Liver (tissue), 9 donors: Measurements from ENCODE around the gene TMEM53. TPM values are rescaled to one million over a fixed set of nuclear protein-coding genes. Genes with fewer than 3 reads are reported as not detected.

ENCODE experiments used
- DNase-seq: peaks from one replicate; pipeline ENCODE4 v3.0.0-alpha.2; 2017; ENCODE audit warnings: low spot score
- H3K27ac ChIP-seq, 2 donors: one replicate each; pipeline ENCODE4 v1.7.0; 2013; ENCODE audit warnings: inconsistent platforms in 2 of 2, low read length in 2 of 2, control low read depth in 1 of 2, low read depth in 1 of 2, mild to moderate bottlenecking in 1 of 2
- H3K27me3 ChIP-seq, 4 donors: one replicate each; pipeline versions ENCODE4 v1.6.1 to v1.7.0; 2013; ENCODE audit warnings: low read length in 3 of 4, inconsistent platforms in 1 of 4, mild to moderate bottlenecking in 1 of 4, moderate library complexity in 1 of 4; ENCODE audit not compliant: control insufficient read depth in 4 of 4, insufficient read depth in 4 of 4
- H3K36me3 ChIP-seq, 4 donors: one replicate each; pipeline versions ENCODE4 v1.6.1 to v1.7.0; 2013; ENCODE audit warnings: low read length in 3 of 4, mild to moderate bottlenecking in 3 of 4, low read depth in 1 of 4, moderate library complexity in 1 of 4; ENCODE audit not compliant: control insufficient read depth in 4 of 4, insufficient read depth in 3 of 4
- H3K4me1 ChIP-seq, 4 donors: one replicate each; pipeline versions ENCODE4 v1.6.1 to v1.7.0; 2013; ENCODE audit warnings: low read length in 3 of 4, mild to moderate bottlenecking in 3 of 4, moderate library complexity in 1 of 4; ENCODE audit not compliant: control insufficient read depth in 4 of 4, insufficient read depth in 4 of 4
- H3K4me3 ChIP-seq, 3 donors: one replicate each; pipeline versions ENCODE4 v1.6.1 to v1.7.0; 2013; ENCODE audit warnings: low read length in 3 of 3, control low read depth in 1 of 3, low read depth in 1 of 3, mild to moderate bottlenecking in 1 of 3
- H3K9ac ChIP-seq, 2 donors: one replicate each; pipeline ENCODE4 v1.7.0; 2013; ENCODE audit warnings: low read length in 2 of 2, mild to moderate bottlenecking in 2 of 2, moderate library complexity in 2 of 2, control low read depth in 1 of 2, low read depth in 1 of 2
- H3K9me3 ChIP-seq, 4 donors: one replicate each; pipeline versions ENCODE4 v1.6.1 to v1.7.0; 2013; ENCODE audit warnings: low read length in 3 of 4; ENCODE audit not compliant: control insufficient read depth in 4 of 4
- EGR1 ChIP-seq, 2 donors: IDR thresholded peaks; 2 replicates each; pipeline ENCODE4 v1.6.1; 2016 to 2018; ENCODE audit warnings: antibody characterized with exemption in 2 of 2, low read depth in 2 of 2
- FOXA2 ChIP-seq: IDR thresholded peaks from 2 replicates; pipeline ENCODE4 v1.6.1; 2016; ENCODE audit warnings: antibody characterized with exemption
- GABPA ChIP-seq, 2 donors: IDR thresholded peaks in 1 of 2; conservative IDR thresholded peaks in 1 of 2; 2 replicates each; pipeline ENCODE4 v1.6.1; 2016; ENCODE audit warnings: antibody characterized with exemption in 2 of 2, mild to moderate bottlenecking in 1 of 2, moderate library complexity in 1 of 2
- HNF4A ChIP-seq, 2 donors: conservative IDR thresholded peaks; 2 replicates each; pipeline ENCODE4 v1.6.1; 2016; ENCODE audit warnings: antibody characterized with exemption in 2 of 2, mild to moderate bottlenecking in 2 of 2
- HNF4G ChIP-seq: IDR thresholded peaks from 2 replicates; pipeline ENCODE4 v1.6.1; 2016; ENCODE audit warnings: antibody characterized with exemption
- JUND ChIP-seq, 2 donors: IDR thresholded peaks; 2 replicates each; pipeline ENCODE4 v1.6.1; 2016; ENCODE audit warnings: antibody characterized with exemption in 2 of 2
- NR2F2 ChIP-seq: IDR thresholded peaks from 2 replicates; pipeline ENCODE4 v1.6.1; 2016; ENCODE audit warnings: antibody characterized with exemption
- RAD21 ChIP-seq, 2 donors: IDR thresholded peaks; 2 replicates each; pipeline ENCODE4 v1.6.1; 2016; ENCODE audit warnings: antibody characterized with exemption in 2 of 2, mild to moderate bottlenecking in 2 of 2
- RXRA ChIP-seq, 2 donors: IDR thresholded peaks; 2 replicates each; pipeline ENCODE4 v1.6.1; 2017 to 2018; ENCODE audit warnings: antibody characterized with exemption in 2 of 2, mild to moderate bottlenecking in 1 of 2
- SP1 ChIP-seq: IDR thresholded peaks from 2 replicates; pipeline ENCODE4 v1.6.1; 2018; ENCODE audit warnings: antibody characterized with exemption, mild to moderate bottlenecking
- TAF1 ChIP-seq: conservative IDR thresholded peaks from 2 replicates; pipeline ENCODE4 v1.6.1; 2016; ENCODE audit warnings: antibody characterized with exemption, mild to moderate bottlenecking
- YY1 ChIP-seq: IDR thresholded peaks from 2 replicates; pipeline ENCODE4 v1.6.1; 2016; ENCODE audit warnings: antibody characterized with exemption, mild to moderate bottlenecking
- WGBS: extraction: QIAGEN DNeasy Blood & Tissue Kit; methylation state at CpG from one replicate; pipeline ENCODE4 v1.1.7; 2013; 5-methylcytosine and 5-hydroxymethylcytosine counted together
- polyA plus RNA-seq, 2 donors: library from polyadenylated mRNA; stranded (reverse) in 1 of 2; unstranded in 1 of 2; fragments of 200-250 nt in 1 of 2; fragments of >200 nt in 1 of 2; fragmentation: Nextera tagmentation in 1 of 2; extraction: Ambion mirVana in 1 of 2; gene quantifications; one replicate each; pipeline versions ENCODE4 v1.2.1 to v1.2.3, GENCODE V29; 2013 to 2015
- total RNA-seq, 2 donors: library from RNA; depleted of rRNA; stranded (reverse); fragments of >200 nt; gene quantifications; one replicate each; pipeline ENCODE4 v1.2.3, GENCODE V29; 2014
- TF ChIP-seq, protein P1 (sequence below): IDR thresholded peaks from 2 replicates; pipeline ENCODE4 v1.6.1; 2016; ENCODE audit warnings: antibody characterized with exemption
- TF ChIP-seq, protein P2 (sequence below): IDR thresholded peaks from 2 replicates; pipeline ENCODE4 v1.6.1; 2016; ENCODE audit warnings: antibody characterized with exemption
- TF ChIP-seq, protein P3 (sequence below): IDR thresholded peaks from 2 replicates; pipeline ENCODE4 v1.6.1; 2016; ENCODE audit warnings: antibody characterized with exemption
- TF ChIP-seq, protein P4 (sequence below): fragments of 150-350 bp; IDR thresholded peaks from 2 replicates; pipeline ENCODE4 v1.5.1; 2017; ENCODE audit warnings: improper control_type of control experiment, low read depth, low read length; ENCODE audit not compliant: missing input control
- donor health status: healthy.
- donor health status: healthy.
- donor health status: healthy.
- donor health status: healthy.
- donor health status: healthy.

The TMEM53 gene
- total and polyA plus RNA-seq, 4 donors, result 9.9 to 89.2 (median 29.4) TPM

DNA sequence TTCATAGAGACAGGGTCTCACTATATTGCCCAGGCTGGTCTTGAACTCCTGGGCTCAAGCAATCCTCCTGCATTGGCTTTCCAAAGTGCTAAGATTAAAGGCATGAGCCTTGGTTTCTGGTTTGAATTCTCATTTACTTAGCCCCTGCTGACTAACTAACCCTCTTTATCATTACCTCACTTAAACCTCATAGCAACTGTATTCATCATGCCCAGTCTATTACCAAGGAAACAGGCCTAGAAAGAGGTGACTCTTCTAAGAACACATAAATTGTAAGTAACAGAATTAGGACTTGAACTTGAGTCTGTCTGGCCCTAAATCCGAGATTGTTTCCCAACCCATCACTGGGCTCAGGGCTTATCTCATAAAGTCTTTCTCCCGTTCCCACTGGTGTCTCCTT lies 44.2 kb downstream of the TMEM53 start:
- 98% methylated on average over 2 of the region's 2 CpGs for WGBS
- Histone ChIP-seq H3K4me1 (peaks cover 3 to 20% (median 13%) of the 10 kb centered on the region in 4 donors), H3K27ac (no peak overlapping the region), H3K27me3 (no peaks in the 10 kb centered on the region), H3K9ac (no peak overlapping the region), H3K9me3 (no peaks in the 10 kb centered on the region), H3K36me3 (peaks cover 0 to 8% (median 2%) of the 10 kb centered on the region in 4 donors), H3K4me3 (no peak overlapping the region)
- TF ChIP-seq RXRA (IDR thresholded peaks at IDR 0.05) (no peak), TAF1 (no peak)
- DNase-seq, result no peak

DNA sequence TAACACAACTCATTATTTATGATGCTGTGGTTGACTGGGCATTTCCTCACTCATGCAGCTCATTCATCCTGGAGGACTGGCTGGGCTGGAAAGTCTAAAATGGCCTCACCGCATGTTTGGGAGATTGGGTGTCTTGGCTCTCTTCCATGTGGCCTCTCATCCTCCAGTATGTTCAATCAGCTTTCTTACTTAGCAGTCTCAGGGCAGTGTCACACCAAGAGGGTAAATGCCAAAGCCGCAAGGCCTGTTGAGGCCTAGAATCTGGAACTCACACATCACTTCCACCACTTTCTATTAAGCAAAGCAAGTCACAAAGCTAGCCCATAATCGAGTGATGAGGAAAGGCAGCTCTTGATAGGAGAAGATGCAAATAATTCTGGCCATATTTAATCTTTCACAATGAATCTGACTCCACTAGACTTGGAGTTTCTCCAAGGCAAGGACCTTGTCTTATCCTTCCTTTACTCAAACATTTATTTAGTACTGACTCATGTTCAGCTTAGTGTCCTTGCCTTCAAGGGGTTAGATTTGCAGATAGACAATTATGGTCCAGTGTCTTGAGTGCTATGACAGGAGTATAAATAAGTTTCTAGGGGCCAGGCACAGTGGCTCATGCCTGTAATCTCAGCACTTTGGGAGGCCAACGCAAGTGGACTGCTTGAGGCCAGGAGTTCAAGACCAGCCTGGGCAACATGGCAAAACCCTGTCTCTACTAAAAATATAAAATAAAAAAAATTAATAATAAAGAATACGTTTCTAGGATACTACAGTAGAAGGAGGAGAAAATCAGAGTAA lies 45.1 kb downstream of the TMEM53 start:
- H3K9me3 ChIP-seq, result no peaks in the 10 kb centered on the region
- no peak overlapping the region for H3K9ac ChIP-seq
- WGBS, result 92% methylated on average over 5 of the region's 5 CpGs
- no peak overlapping the region for H3K27ac ChIP-seq
- H3K4me1 ChIP-seq, result peaks cover 3 to 20% (median 13%) of the 10 kb centered on the region in 4 donors
- no peak for DNase-seq
- H3K27me3 ChIP-seq, result no peaks in the 10 kb centered on the region
- H3K4me3 ChIP-seq, result no peak overlapping the region
- TF ChIP-seq, protein P1, sequence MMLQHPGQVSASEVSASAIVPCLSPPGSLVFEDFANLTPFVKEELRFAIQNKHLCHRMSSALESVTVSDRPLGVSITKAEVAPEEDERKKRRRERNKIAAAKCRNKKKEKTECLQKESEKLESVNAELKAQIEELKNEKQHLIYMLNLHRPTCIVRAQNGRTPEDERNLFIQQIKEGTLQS, result no peak
- TF ChIP-seq, protein P2, sequence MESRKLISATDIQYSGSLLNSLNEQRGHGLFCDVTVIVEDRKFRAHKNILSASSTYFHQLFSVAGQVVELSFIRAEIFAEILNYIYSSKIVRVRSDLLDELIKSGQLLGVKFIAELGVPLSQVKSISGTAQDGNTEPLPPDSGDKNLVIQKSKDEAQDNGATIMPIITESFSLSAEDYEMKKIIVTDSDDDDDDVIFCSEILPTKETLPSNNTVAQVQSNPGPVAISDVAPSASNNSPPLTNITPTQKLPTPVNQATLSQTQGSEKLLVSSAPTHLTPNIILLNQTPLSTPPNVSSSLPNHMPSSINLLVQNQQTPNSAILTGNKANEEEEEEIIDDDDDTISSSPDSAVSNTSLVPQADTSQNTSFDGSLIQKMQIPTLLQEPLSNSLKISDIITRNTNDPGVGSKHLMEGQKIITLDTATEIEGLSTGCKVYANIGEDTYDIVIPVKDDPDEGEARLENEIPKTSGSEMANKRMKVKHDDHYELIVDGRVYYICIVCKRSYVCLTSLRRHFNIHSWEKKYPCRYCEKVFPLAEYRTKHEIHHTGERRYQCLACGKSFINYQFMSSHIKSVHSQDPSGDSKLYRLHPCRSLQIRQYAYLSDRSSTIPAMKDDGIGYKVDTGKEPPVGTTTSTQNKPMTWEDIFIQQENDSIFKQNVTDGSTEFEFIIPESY, result no peak
- TF ChIP-seq, protein P3, sequence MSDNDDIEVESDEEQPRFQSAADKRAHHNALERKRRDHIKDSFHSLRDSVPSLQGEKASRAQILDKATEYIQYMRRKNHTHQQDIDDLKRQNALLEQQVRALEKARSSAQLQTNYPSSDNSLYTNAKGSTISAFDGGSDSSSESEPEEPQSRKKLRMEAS, result no peak
- no peak for TF ChIP-seq FOXA2
- no peak for TF ChIP-seq SP1
- TF ChIP-seq RXRA (IDR thresholded peaks at IDR 0.05), result no peak
- no peak for TF ChIP-seq JUND (IDR thresholded peaks at IDR 0.05)
- no peak for TF ChIP-seq YY1
- TF ChIP-seq GABPA (IDR thresholded peaks at IDR 0.05 in 1 of 2, conservative IDR thresholded peaks at IDR 0.05 in 1 of 2), result no peak
- TF ChIP-seq NR2F2, result no peak
- no peak for TF ChIP-seq EGR1 (IDR thresholded peaks at IDR 0.05; ENCODE audit: low read depth in 2 of 2)
- no peaks in the 10 kb centered on the region for H3K36me3 ChIP-seq

DNA sequence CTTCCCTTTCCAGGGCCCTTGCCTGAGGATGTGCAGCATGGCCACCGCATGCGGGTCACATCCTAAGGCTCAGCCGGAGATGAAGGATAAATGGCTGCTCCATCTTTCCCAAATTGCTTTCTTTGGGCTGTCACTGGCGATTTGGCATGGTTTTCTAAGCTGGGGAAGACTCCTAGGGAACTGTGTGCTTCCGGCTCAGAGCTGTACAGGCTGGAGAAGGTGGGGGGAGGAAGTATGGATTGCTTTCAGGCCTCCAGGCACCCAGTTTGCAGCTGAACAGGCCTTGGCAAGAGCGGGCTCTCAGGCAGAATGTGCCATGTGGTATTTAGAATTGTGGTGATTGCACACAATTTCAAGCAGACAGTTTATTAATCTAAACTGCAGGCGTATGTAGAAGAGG lies 48.9 kb downstream of the TMEM53 start:
- WGBS, result 91% methylated on average over 7 of the region's 7 CpGs
- no peaks in the 10 kb centered on the region for H3K36me3 ChIP-seq
- H3K27me3 ChIP-seq, result no peaks in the 10 kb centered on the region
- no peak overlapping the region for H3K27ac ChIP-seq
- H3K4me3 ChIP-seq, result no peak overlapping the region
- H3K4me1 ChIP-seq, result no peaks in the 10 kb centered on the region
- no peak for DNase-seq
- H3K9me3 ChIP-seq, result no peaks in the 10 kb centered on the region
- H3K9ac ChIP-seq, result no peak overlapping the region
- TF ChIP-seq JUND (IDR thresholded peaks at IDR 0.05) (no peak), YY1 (no peak), RAD21 (IDR thresholded peaks at IDR 0.05) (no peak), TAF1 (no peak), RXRA (IDR thresholded peaks at IDR 0.05) (no peak), FOXA2 (no peak), EGR1 (IDR thresholded peaks at IDR 0.05; ENCODE audit: low read depth in 2 of 2) (no peak), SP1 (no peak), HNF4A (conservative IDR thresholded peaks at IDR 0.05) (no peak), HNF4G (no peak)
- TF ChIP-seq, protein P1, result no peak
- TF ChIP-seq, protein P4, sequence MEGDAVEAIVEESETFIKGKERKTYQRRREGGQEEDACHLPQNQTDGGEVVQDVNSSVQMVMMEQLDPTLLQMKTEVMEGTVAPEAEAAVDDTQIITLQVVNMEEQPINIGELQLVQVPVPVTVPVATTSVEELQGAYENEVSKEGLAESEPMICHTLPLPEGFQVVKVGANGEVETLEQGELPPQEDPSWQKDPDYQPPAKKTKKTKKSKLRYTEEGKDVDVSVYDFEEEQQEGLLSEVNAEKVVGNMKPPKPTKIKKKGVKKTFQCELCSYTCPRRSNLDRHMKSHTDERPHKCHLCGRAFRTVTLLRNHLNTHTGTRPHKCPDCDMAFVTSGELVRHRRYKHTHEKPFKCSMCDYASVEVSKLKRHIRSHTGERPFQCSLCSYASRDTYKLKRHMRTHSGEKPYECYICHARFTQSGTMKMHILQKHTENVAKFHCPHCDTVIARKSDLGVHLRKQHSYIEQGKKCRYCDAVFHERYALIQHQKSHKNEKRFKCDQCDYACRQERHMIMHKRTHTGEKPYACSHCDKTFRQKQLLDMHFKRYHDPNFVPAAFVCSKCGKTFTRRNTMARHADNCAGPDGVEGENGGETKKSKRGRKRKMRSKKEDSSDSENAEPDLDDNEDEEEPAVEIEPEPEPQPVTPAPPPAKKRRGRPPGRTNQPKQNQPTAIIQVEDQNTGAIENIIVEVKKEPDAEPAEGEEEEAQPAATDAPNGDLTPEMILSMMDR, result no peak
- TF ChIP-seq, protein P2, result no peak
